ENCODE data around the gene GATAD2B.
"Not testable (repeated sequence)": the region's sequence is repeated elsewhere in the genome, so short reads cannot be mapped to it uniquely, and the experiment has no call there.

Gene GATAD2B

GRCh38 chr1:153775458-153776327 is 147.1 kb downstream of the GATAD2B start:
- peak; percentile 51 for DNase-seq

- peak; percentile 10 for DNase-seq
Measured at GRCh38 chr1:153774780-153775457, 147.9 kb downstream of the GATAD2B start, which contains the start of gene SLC27A3. Gene SLC27A3, plus strand, starts transcription at chr1:153775407. Its CDS starts 91 bp downstream, at chr1:153775498.

GRCh38 chr1:153774026-153774595 is 148.7 kb downstream of the GATAD2B start:
- no peak for DNase-seq

DNA sequence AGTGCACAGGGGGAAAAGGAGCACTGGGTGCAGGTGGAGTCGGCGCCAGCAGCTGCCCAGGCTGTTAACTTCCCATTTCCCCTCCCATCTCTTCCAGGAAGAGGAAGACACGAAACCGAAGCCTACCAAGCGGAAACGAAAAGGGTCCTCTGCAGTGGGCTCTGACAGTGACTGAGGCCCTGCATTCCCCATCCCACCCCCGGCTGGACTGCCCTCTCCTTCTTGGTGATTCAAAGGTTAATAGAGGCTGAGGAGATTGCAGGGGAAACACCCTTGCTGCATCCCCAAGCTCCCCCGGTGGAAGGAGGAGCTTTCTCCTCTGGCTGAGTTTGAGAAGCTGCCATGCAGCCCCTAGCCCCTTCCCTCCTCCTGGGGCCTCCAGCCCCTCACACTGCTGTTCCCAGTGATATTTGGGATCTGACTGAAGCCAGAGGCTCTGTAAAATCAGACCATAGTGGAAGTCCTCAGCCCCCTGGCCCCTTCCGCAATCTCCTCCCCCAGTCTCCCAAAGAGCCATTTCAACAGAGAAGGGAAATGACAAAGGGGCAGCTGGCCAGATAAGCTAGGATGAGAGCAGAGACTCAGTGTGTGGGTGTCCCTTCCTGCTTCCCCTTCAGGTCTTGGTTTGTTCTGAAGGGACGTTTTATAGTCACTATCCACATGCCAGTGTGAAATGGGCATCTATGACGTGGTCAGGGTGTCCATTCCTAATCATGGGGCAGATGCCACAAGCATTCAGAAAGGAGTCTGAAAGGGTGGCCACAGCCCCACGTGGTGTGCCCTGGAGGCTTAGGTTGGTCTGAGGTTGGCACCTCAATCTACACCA is 149.5 kb downstream of the GATAD2B start:
- no peak for DNase-seq

GRCh38 chr1:153771841-153772593 is 150.8 kb downstream of the GATAD2B start:
- no peak for DNase-seq

DNA sequence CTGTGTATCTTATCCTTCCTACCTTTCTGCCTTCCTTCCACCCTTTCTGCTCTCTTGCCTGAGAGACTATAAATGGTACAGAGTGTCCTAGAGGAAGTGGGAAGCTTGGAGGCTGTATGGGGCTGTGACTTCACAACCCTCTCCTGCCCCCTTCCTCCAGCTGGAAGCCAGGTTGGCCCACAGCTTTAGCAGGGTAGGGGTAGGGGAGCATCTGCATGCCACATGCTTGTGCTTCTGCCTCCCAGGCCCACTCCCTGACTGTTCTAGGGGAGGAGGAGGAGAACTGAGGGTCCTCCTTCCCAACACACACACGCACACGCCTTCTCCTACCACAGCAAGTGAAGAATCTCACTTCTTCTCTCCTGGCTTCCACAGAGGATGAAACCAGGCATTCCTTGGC is 151.5 kb downstream of the GATAD2B start:
- DNase-seq, result no peak

- DNase-seq, result no peak
Measured at GRCh38 chr1:153770797-153771196, 152.0 kb downstream of the GATAD2B start.

- no peak for DNase-seq
Measured at GRCh38 chr1:153769221-153769620, 153.6 kb downstream of the GATAD2B start.

GRCh38 chr1:153768316-153769181 is 154.2 kb downstream of the GATAD2B start:
- no peak for DNase-seq

DNA sequence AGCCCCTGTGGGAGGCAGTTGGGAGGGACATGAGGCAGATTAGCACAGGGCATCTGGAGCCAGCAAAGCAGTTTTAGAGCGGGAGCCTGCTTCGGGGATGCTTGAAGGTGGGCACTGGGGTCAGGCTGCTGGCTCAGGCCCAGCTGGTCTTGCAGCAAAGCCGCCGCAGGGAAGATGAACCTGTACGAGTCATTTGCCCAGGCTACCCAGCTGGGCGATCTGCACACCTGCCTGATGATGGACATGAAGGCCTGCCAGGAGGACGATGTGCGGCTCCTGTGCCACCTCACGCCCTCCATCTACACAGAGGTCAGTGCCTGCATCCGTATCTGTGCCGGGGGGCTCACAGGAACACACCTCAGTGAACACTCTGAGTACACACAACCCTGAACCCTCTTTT is 155.3 kb downstream of the GATAD2B start:
- DNase-seq, result no peak

- DNase-seq, result not testable (repeated sequence)
Measured at GRCh38 chr1:153766663-153767062, 156.1 kb downstream of the GATAD2B start.

DNA sequence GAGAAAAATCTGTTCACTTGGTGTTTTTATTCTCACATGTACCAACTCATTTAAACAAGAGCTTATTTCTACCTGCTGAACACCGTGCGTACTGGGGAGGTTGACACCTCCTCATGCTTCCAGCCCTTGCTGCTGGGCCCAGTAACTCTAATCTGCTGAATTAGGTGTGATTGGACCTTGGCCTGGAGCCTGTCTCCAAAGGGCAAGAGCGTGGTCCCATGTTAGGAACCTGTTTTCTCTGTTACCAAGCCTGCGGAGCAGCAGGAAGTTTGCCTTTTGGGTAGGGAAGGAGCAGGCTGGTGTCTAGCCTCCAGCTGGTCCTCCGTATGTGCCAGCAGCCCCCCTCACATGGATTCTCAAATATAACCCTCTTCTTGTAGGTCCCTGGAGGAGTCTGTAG is 158.5 kb downstream of the GATAD2B start:
- DNase-seq, result no peak

DNA sequence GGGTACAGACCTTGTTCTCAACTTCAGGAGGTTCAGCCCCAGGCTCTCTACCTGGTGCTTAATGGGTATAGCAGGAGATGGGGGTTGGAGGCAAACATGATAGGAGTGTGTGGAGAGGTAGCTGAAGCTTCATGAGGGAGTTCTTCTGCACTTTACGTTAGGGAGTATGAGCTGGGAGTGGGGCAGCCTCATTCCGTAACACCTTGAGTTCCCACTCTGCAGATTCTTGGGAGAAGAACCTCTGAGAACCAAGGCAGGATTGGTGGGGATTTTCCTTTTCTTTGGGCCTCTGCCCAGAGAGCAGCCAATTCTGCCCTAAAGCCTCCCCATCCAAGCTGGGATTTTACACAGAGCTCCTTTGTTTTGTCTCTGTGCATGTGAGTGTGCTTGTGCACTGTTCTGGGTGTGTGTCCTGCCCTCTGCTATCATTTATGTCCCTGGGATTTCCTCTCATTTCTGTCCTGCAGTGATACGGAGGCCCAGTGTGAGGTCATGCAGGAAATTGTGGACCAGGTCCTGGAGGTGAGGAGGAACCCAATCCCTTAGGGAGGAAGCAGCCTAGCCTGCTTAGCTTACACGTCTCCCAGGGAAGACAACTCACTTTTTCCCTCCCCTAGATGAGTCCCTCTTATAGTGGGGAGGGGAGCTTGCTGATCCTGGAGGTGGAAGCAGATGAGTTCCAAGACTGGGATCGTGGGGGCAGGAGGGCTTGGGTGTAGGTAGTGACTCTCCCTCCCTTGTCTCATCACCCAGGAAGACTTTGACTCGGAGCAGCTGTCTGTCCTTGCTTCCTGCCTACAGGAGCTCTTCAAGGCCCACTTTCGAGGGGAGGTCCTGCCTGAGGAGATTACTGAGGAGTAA is 159.2 kb downstream of the GATAD2B start:
- no peak for DNase-seq

GRCh38 chr1:153760440-153760839 is 162.3 kb downstream of the GATAD2B start:
- no peak for DNase-seq
